ENCODE measurements around the gene NPHS2.
"Not testable (repeated sequence)": the region's sequence is repeated elsewhere in the genome, so short reads cannot be mapped to it uniquely, and the experiment has no call there.

NPHS2 gene

GRCh38 chr1:179548666-179549367 lies 26.9 kb downstream of the NPHS2 start:
- H3K4me3 ChIP-seq (ENCODE audit: insufficient read depth, low read depth, low read length), result no peak overlapping the region
- H3K27me3 ChIP-seq (ENCODE audit: control insufficient read depth, insufficient read depth, low read length, poor library complexity, severe bottlenecking), result no peaks in the 10 kb centered on the region
- H3K27ac ChIP-seq (ENCODE audit: insufficient read depth, low read depth, low read length, poor library complexity, severe bottlenecking), result no peak overlapping the region
- no peaks in the 10 kb centered on the region for H3K4me1 ChIP-seq (ENCODE audit: control insufficient read depth, insufficient read depth, low read length)
- H3K36me3 ChIP-seq (ENCODE audit: control insufficient read depth, insufficient read depth, low read length), result no peaks in the 10 kb centered on the region
- WGBS, 2 experiments, result 63 to 64% methylated on average over 3 of the region's 3 CpGs
- no peaks in the 10 kb centered on the region for H3K9me3 ChIP-seq (ENCODE audit: control insufficient read depth, low read length)

- H3K27me3 ChIP-seq (ENCODE audit: control insufficient read depth, insufficient read depth, low read length, poor library complexity, severe bottlenecking), result no peaks in the 10 kb centered on the region
- 93 to 95% methylated on average over 2 of the region's 2 CpGs for WGBS, 2 experiments
- no peaks in the 10 kb centered on the region for H3K9me3 ChIP-seq (ENCODE audit: control insufficient read depth, low read length)
- no peak overlapping the region for H3K4me3 ChIP-seq (ENCODE audit: insufficient read depth, low read depth, low read length)
- H3K27ac ChIP-seq (ENCODE audit: insufficient read depth, low read depth, low read length, poor library complexity, severe bottlenecking), result no peak overlapping the region
- no peaks in the 10 kb centered on the region for H3K36me3 ChIP-seq (ENCODE audit: control insufficient read depth, insufficient read depth, low read length)
- no peaks in the 10 kb centered on the region for H3K4me1 ChIP-seq (ENCODE audit: control insufficient read depth, insufficient read depth, low read length)
These were observed 28.7 kb downstream of the NPHS2 start for GRCh38 chr1:179547021-179547535.

GRCh38 chr1:179545321-179545720 lies 30.4 kb downstream of the NPHS2 start:
- 86 to 94% methylated on average over 3 of the region's 3 CpGs for WGBS, 2 experiments

GRCh38 chr1:179541774-179542173 lies 34.0 kb downstream of the NPHS2 start:
- no peaks in the 10 kb centered on the region for H3K27me3 ChIP-seq (ENCODE audit: control insufficient read depth, insufficient read depth, low read length, poor library complexity, severe bottlenecking)
- no peak overlapping the region for H3K4me3 ChIP-seq (ENCODE audit: insufficient read depth, low read depth, low read length)
- peaks cover 3% of the 10 kb centered on the region for H3K9me3 ChIP-seq (ENCODE audit: control insufficient read depth, low read length)
- no peaks in the 10 kb centered on the region for H3K36me3 ChIP-seq (ENCODE audit: control insufficient read depth, insufficient read depth, low read length)
- H3K4me1 ChIP-seq (ENCODE audit: control insufficient read depth, insufficient read depth, low read length), result no peaks in the 10 kb centered on the region
- WGBS, 2 experiments, result 88% methylated on average over 1 of the region's 2 CpGs; no CpG with 5 or more reads in 1 of the 2 experiments
- no peak overlapping the region for H3K27ac ChIP-seq (ENCODE audit: insufficient read depth, low read depth, low read length, poor library complexity, severe bottlenecking)

More at GRCh38 chr1:179545321-179545720, 30.4 kb downstream of the NPHS2 start:
- peaks cover 3% of the 10 kb centered on the region for H3K9me3 ChIP-seq (ENCODE audit: control insufficient read depth, low read length)
- no peaks in the 10 kb centered on the region for H3K27me3 ChIP-seq (ENCODE audit: control insufficient read depth, insufficient read depth, low read length, poor library complexity, severe bottlenecking)
- H3K4me1 ChIP-seq (ENCODE audit: control insufficient read depth, insufficient read depth, low read length), result no peaks in the 10 kb centered on the region
- no peak overlapping the region for H3K27ac ChIP-seq (ENCODE audit: insufficient read depth, low read depth, low read length, poor library complexity, severe bottlenecking)
- no peaks in the 10 kb centered on the region for H3K36me3 ChIP-seq (ENCODE audit: control insufficient read depth, insufficient read depth, low read length)
- H3K4me3 ChIP-seq (ENCODE audit: insufficient read depth, low read depth, low read length), result no peak overlapping the region

- H3K27me3 ChIP-seq (ENCODE audit: control insufficient read depth, insufficient read depth, low read length, poor library complexity, severe bottlenecking), result no peaks in the 10 kb centered on the region
- H3K4me1 ChIP-seq (ENCODE audit: control insufficient read depth, insufficient read depth, low read length), result no peaks in the 10 kb centered on the region
- H3K4me3 ChIP-seq (ENCODE audit: insufficient read depth, low read depth, low read length), result no peak overlapping the region
- H3K27ac ChIP-seq (ENCODE audit: insufficient read depth, low read depth, low read length, poor library complexity, severe bottlenecking), result no peak overlapping the region
- 70 to 73% methylated on average over 1 of the region's 1 CpG for WGBS, 2 experiments
- H3K9me3 ChIP-seq (ENCODE audit: control insufficient read depth, low read length), result no peaks in the 10 kb centered on the region
- H3K36me3 ChIP-seq (ENCODE audit: control insufficient read depth, insufficient read depth, low read length), result no peaks in the 10 kb centered on the region
These were observed 45.4 kb downstream of the NPHS2 start for GRCh38 chr1:179530352-179530751.

- 54 to 56% methylated on average over 7 to 8 of the region's 8 CpGs for WGBS, 2 experiments
- H3K36me3 ChIP-seq (ENCODE audit: control insufficient read depth, insufficient read depth, low read length), result no peaks in the 10 kb centered on the region
- no peaks in the 10 kb centered on the region for H3K27me3 ChIP-seq (ENCODE audit: control insufficient read depth, insufficient read depth, low read length, poor library complexity, severe bottlenecking)
- H3K9me3 ChIP-seq (ENCODE audit: control insufficient read depth, low read length), result no peaks in the 10 kb centered on the region
- H3K4me3 ChIP-seq (ENCODE audit: insufficient read depth, low read depth, low read length), result no peak overlapping the region
- H3K4me1 ChIP-seq (ENCODE audit: control insufficient read depth, insufficient read depth, low read length), result peaks cover 2% of the 10 kb centered on the region
- no peak overlapping the region for H3K27ac ChIP-seq (ENCODE audit: insufficient read depth, low read depth, low read length, poor library complexity, severe bottlenecking)
These were observed 46.1 kb downstream of the NPHS2 start for GRCh38 chr1:179529482-179530195.

- H3K9me3 ChIP-seq (ENCODE audit: control insufficient read depth, low read length); H3K4me3 ChIP-seq (ENCODE audit: insufficient read depth, low read depth, low read length); H3K4me1 ChIP-seq (ENCODE audit: control insufficient read depth, insufficient read depth, low read length); H3K36me3 ChIP-seq (ENCODE audit: control insufficient read depth, insufficient read depth, low read length); H3K27me3 ChIP-seq (ENCODE audit: control insufficient read depth, insufficient read depth, low read length, poor library complexity, severe bottlenecking); H3K27ac ChIP-seq (ENCODE audit: insufficient read depth, low read depth, low read length, poor library complexity, severe bottlenecking): not testable (repeated sequence)
- WGBS, 2 experiments, result 90 to 100% methylated on average over 1 of the region's 1 CpG
These were observed 57.2 kb downstream of the NPHS2 start for GRCh38 chr1:179518544-179518943.

- 82 to 84% methylated on average over 11 of the region's 11 CpGs for WGBS, 2 experiments
- H3K9me3 ChIP-seq (ENCODE audit: control insufficient read depth, low read length), result no peaks in the 10 kb centered on the region
These were observed 58.6 kb downstream of the NPHS2 start for GRCh38 chr1:179516976-179517705.

GRCh38 chr1:179510038-179510437 lies 65.7 kb downstream of the NPHS2 start:
- H3K27me3 ChIP-seq (ENCODE audit: control insufficient read depth, insufficient read depth, low read length, poor library complexity, severe bottlenecking), result no peaks in the 10 kb centered on the region
- no peaks in the 10 kb centered on the region for H3K9me3 ChIP-seq (ENCODE audit: control insufficient read depth, low read length)
- no peaks in the 10 kb centered on the region for H3K36me3 ChIP-seq (ENCODE audit: control insufficient read depth, insufficient read depth, low read length)
- no peak overlapping the region for H3K27ac ChIP-seq (ENCODE audit: insufficient read depth, low read depth, low read length, poor library complexity, severe bottlenecking)
- WGBS, 2 experiments, result 47 to 50% methylated on average over 2 of the region's 2 CpGs
- H3K4me1 ChIP-seq (ENCODE audit: control insufficient read depth, insufficient read depth, low read length), result no peaks in the 10 kb centered on the region
- H3K4me3 ChIP-seq (ENCODE audit: insufficient read depth, low read depth, low read length), result no peak overlapping the region

More at GRCh38 chr1:179516976-179517705, 58.6 kb downstream of the NPHS2 start:
- Histone ChIP-seq H3K36me3 (ENCODE audit: control insufficient read depth, insufficient read depth, low read length) (no peaks in the 10 kb centered on the region), H3K4me1 (ENCODE audit: control insufficient read depth, insufficient read depth, low read length) (no peaks in the 10 kb centered on the region), H3K27ac (ENCODE audit: insufficient read depth, low read depth, low read length, poor library complexity, severe bottlenecking) (no peak overlapping the region), H3K4me3 (ENCODE audit: insufficient read depth, low read depth, low read length) (no peak overlapping the region), H3K27me3 (ENCODE audit: control insufficient read depth, insufficient read depth, low read length, poor library complexity, severe bottlenecking) (no peaks in the 10 kb centered on the region)

GRCh38 chr1:179509384-179509783 lies 66.4 kb downstream of the NPHS2 start:
- Histone ChIP-seq H3K36me3 (ENCODE audit: control insufficient read depth, insufficient read depth, low read length) (no peaks in the 10 kb centered on the region), H3K4me3 (ENCODE audit: insufficient read depth, low read depth, low read length) (no peak overlapping the region)
- 67 to 72% methylated on average over 3 to 4 of the region's 4 CpGs for WGBS, 2 experiments

More at GRCh38 chr1:179509384-179509783, 66.4 kb downstream of the NPHS2 start:
- Histone ChIP-seq H3K4me1 (ENCODE audit: control insufficient read depth, insufficient read depth, low read length) (no peaks in the 10 kb centered on the region), H3K9me3 (ENCODE audit: control insufficient read depth, low read length) (no peaks in the 10 kb centered on the region), H3K27me3 (ENCODE audit: control insufficient read depth, insufficient read depth, low read length, poor library complexity, severe bottlenecking) (no peaks in the 10 kb centered on the region), H3K27ac (ENCODE audit: insufficient read depth, low read depth, low read length, poor library complexity, severe bottlenecking) (no peak overlapping the region)

Measured in ectodermal cell (in vitro differentiated cells).